HEK293 (cell line): ENCODE measurements around the gene TAS2R42.

ENCODE experiments used
- AEBP2 ChIP-seq: fragments of 450-650 bp; formaldehyde crosslinking; IDR thresholded peaks from 2 replicates; pipeline ENCODE4 v1.5.1; 2016; ENCODE audit warnings: missing biosample characterization, missing genetic modification characterization, borderline replicate concordance
- BCL11B ChIP-seq: fragments of 450-650 bp; formaldehyde crosslinking; IDR thresholded peaks from 2 replicates; pipeline ENCODE4 v1.5.1; 2016; ENCODE audit warnings: low read depth, missing biosample characterization, missing genetic modification characterization
- EGR2 ChIP-seq: fragments of 450-650 bp; formaldehyde crosslinking; IDR thresholded peaks from 2 replicates; pipeline ENCODE4 v1.5.1; 2016; ENCODE audit warnings: low read depth, missing biosample characterization, missing genetic modification characterization
- GFI1B ChIP-seq: fragments of 450-650 bp; formaldehyde crosslinking; IDR thresholded peaks from 2 replicates; pipeline ENCODE4 v1.5.1; 2016; ENCODE audit warnings: missing biosample characterization, missing genetic modification characterization
- HOXC10 ChIP-seq: sonication (generic); formaldehyde crosslinking; IDR thresholded peaks from 2 replicates; pipeline ENCODE4 v1.8.1; 2023; ENCODE audit warnings: mild to moderate bottlenecking, missing genetic modification reagents
- HOXD13 ChIP-seq: sonication (generic); formaldehyde crosslinking; IDR thresholded peaks from 2 replicates; pipeline ENCODE4 v1.8.0; 2022; ENCODE audit warnings: missing genetic modification reagents, borderline replicate concordance
- MEIS1 ChIP-seq: sonication (generic); formaldehyde crosslinking; IDR thresholded peaks from 2 replicates; pipeline ENCODE4 v1.8.1; 2022; ENCODE audit warnings: missing genetic modification reagents, mild to moderate bottlenecking, borderline replicate concordance
- MYNN ChIP-seq: fragments of 450-650 bp; formaldehyde crosslinking; IDR thresholded peaks from 2 replicates; pipeline ENCODE4 v1.5.1; 2016; ENCODE audit warnings: missing biosample characterization, missing genetic modification characterization, borderline replicate concordance
- OSR2 ChIP-seq: fragments of 450-650 bp; formaldehyde crosslinking; IDR thresholded peaks from 2 replicates; pipeline ENCODE4 v1.5.1; 2016; ENCODE audit warnings: missing biosample characterization, missing genetic modification characterization
- ZBTB1 ChIP-seq: fragments of 450-650 bp; formaldehyde crosslinking; IDR thresholded peaks from 2 replicates; pipeline ENCODE4 v1.5.1; 2016; ENCODE audit warnings: missing biosample characterization, missing genetic modification characterization
- ZBTB21 ChIP-seq: fragments of 450-650 bp; formaldehyde crosslinking; IDR thresholded peaks from 2 replicates; pipeline ENCODE4 v1.5.1; 2017; ENCODE audit warnings: missing biosample characterization, missing genetic modification characterization
- ZBTB48 ChIP-seq: fragments of 450-650 bp; formaldehyde crosslinking; IDR thresholded peaks from 2 replicates; pipeline ENCODE4 v1.5.1; 2016; ENCODE audit warnings: missing biosample characterization, missing genetic modification characterization
- ZNF148 ChIP-seq: fragments of 450-650 bp; formaldehyde crosslinking; IDR thresholded peaks from 2 replicates; pipeline ENCODE4 v1.5.0; 2017; ENCODE audit warnings: missing biosample characterization, missing genetic modification characterization, borderline replicate concordance
- ZNF302 ChIP-seq: fragments of 450-650 bp; formaldehyde crosslinking; IDR thresholded peaks from 2 replicates; pipeline ENCODE4 v1.5.1; 2016; ENCODE audit warnings: missing biosample characterization, missing genetic modification characterization, low read depth
- ZNF311 ChIP-seq: fragments of 450-650 bp; formaldehyde crosslinking; IDR thresholded peaks from 2 replicates; pipeline ENCODE4 v1.5.1; 2017; ENCODE audit warnings: missing biosample characterization, missing genetic modification characterization, borderline replicate concordance
- ZNF350 ChIP-seq: fragments of 450-650 bp; formaldehyde crosslinking; IDR thresholded peaks from 2 replicates; pipeline ENCODE4 v1.5.0; 2017; ENCODE audit warnings: missing biosample characterization, mild to moderate bottlenecking, missing genetic modification characterization
- ZNF555 ChIP-seq: fragments of 450-650 bp; formaldehyde crosslinking; conservative IDR thresholded peaks from 2 replicates; pipeline ENCODE4 v1.5.1; 2017; ENCODE audit warnings: missing biosample characterization, mild to moderate bottlenecking, missing genetic modification characterization, inconsistent platforms
- ZNF610 ChIP-seq: fragments of 450-650 bp; formaldehyde crosslinking; IDR thresholded peaks from 2 replicates; pipeline ENCODE4 v1.5.1; 2016; ENCODE audit warnings: missing biosample characterization, missing genetic modification characterization, borderline replicate concordance
- ZNF639 ChIP-seq: fragments of 450-650 bp; formaldehyde crosslinking; IDR thresholded peaks from 2 replicates; pipeline ENCODE4 v1.5.1; 2016; ENCODE audit warnings: missing biosample characterization, missing genetic modification characterization
- ZSCAN30 ChIP-seq: fragments of 450-650 bp; IDR thresholded peaks from 2 replicates; pipeline ENCODE4 v1.5.1; 2018; ENCODE audit warnings: missing biosample characterization, mild to moderate bottlenecking, missing genetic modification characterization, moderate library complexity
- ZSCAN4 ChIP-seq: fragments of 450-650 bp; formaldehyde crosslinking; IDR thresholded peaks from 2 replicates; pipeline ENCODE4 v1.5.1; 2017; ENCODE audit warnings: missing biosample characterization, missing genetic modification characterization
- ZXDB ChIP-seq: fragments of 450-650 bp; formaldehyde crosslinking; IDR thresholded peaks from 2 replicates; pipeline ENCODE4 v1.5.1; 2016; ENCODE audit warnings: missing biosample characterization, missing genetic modification characterization
- TF ChIP-seq, protein P1 (sequence below): fragments of 450-650 bp; formaldehyde crosslinking; IDR thresholded peaks from 2 replicates; pipeline ENCODE4 v1.5.1; 2016; ENCODE audit warnings: missing biosample characterization, missing genetic modification characterization
- TF ChIP-seq, protein P2 (sequence below): fragments of 450-650 bp; formaldehyde crosslinking; IDR thresholded peaks from 2 replicates; pipeline ENCODE4 v1.5.1; 2016; ENCODE audit warnings: missing biosample characterization, missing genetic modification characterization
- TF ChIP-seq, protein P3 (sequence below): fragments of 450-650 bp; formaldehyde crosslinking; IDR thresholded peaks from 2 replicates; pipeline ENCODE4 v1.5.1; 2016; ENCODE audit warnings: missing biosample characterization, missing genetic modification characterization

TAS2R42 gene

GRCh38 chr12:11183011-11183410 is 3.7 kb downstream of the TAS2R42 start (continued):
- no peak for TF ChIP-seq ZSCAN4 (tag by site-specific recombination)
- TF ChIP-seq ZNF302 (tag by site-specific recombination) = peak; percentile 36; the same call in 1 of the 2 replicates
- TF ChIP-seq AEBP2 = no peak
- no peak for TF ChIP-seq ZNF639 (tag by site-specific recombination)
- TF ChIP-seq ZSCAN30 (tag by site-specific recombination) = no peak
- TF ChIP-seq HOXD13 (CRISPR knock-in tag) = no peak
- TF ChIP-seq EGR2 (tag by site-specific recombination) = no peak
- TF ChIP-seq ZBTB48 (tag by site-specific recombination) = no peak
- TF ChIP-seq HOXC10 (CRISPR knock-in tag) = no peak
- no peak for TF ChIP-seq ZNF555 (tag by site-specific recombination)
- TF ChIP-seq MEIS1 (CRISPR knock-in tag) = no peak
- TF ChIP-seq, protein P1, sequence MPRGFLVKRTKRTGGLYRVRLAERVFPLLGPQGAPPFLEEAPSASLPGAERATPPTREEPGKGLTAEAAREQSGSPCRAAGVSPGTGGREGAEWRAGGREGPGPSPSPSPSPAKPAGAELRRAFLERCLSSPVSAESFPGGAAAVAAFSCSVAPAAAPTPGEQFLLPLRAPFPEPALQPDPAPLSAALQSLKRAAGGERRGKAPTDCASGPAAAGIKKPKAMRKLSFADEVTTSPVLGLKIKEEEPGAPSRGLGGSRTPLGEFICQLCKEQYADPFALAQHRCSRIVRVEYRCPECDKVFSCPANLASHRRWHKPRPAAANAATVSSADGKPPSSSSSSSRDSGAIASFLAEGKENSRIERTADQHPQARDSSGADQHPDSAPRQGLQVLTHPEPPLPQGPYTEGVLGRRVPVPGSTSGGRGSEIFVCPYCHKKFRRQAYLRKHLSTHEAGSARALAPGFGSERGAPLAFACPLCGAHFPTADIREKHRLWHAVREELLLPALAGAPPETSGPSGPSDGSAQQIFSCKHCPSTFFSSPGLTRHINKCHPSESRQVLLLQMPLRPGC (tag by site-specific recombination) = no peak
- peak; percentile 56 for TF ChIP-seq ZXDB
- peak; percentile 54; the same call in 1 of the 2 replicates for TF ChIP-seq OSR2 (tag by site-specific recombination)
- TF ChIP-seq ZNF148 (tag by site-specific recombination) = peak; percentile 82; the same call in 1 of the 2 replicates
- TF ChIP-seq, protein P2, sequence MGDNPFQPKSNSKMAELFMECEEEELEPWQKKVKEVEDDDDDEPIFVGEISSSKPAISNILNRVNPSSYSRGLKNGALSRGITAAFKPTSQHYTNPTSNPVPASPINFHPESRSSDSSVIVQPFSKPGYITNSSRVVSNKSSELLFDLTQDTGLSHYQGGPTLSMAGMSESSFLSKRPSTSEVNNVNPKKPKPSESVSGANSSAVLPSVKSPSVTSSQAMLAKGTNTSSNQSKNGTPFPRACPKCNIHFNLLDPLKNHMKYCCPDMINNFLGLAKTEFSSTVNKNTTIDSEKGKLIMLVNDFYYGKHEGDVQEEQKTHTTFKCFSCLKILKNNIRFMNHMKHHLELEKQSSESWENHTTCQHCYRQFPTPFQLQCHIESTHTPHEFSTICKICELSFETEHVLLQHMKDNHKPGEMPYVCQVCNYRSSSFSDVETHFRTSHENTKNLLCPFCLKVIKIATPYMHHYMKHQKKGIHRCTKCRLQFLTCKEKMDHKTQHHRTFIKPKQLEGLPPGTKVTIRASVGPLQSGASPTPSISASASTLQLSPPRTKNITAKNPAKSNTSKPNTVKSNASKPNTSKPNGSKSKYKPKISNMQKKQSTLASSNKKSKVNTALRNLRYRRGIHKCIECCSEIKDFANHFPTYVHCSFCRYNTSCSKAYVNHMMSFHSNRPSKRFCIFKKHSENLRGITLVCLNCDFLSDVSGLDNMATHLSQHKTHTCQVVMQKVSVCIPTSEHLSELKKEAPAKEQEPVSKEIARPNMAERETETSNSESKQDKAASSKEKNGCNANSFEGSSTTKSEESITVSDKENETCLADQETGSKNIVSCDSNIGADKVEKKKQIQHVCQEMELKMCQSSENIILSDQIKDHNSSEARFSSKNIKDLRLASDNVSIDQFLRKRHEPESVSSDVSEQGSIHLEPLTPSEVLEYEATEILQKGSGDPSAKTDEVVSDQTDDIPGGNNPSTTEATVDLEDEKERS (tag by site-specific recombination) = no peak
- TF ChIP-seq ZBTB21 (tag by site-specific recombination) = 0 out of 2 replicates have a peak, but pooled peaks have one; percentile 16
- TF ChIP-seq ZNF350 (tag by site-specific recombination) = no peak
- TF ChIP-seq BCL11B (tag by site-specific recombination) = no peak
- no peak for TF ChIP-seq ZNF311 (tag by site-specific recombination)
- TF ChIP-seq ZBTB1 (tag by site-specific recombination) = no peak
- 0 out of 2 replicates have a peak, but pooled peaks have one; percentile 51 for TF ChIP-seq GFI1B (tag by site-specific recombination)
- TF ChIP-seq, protein P3, sequence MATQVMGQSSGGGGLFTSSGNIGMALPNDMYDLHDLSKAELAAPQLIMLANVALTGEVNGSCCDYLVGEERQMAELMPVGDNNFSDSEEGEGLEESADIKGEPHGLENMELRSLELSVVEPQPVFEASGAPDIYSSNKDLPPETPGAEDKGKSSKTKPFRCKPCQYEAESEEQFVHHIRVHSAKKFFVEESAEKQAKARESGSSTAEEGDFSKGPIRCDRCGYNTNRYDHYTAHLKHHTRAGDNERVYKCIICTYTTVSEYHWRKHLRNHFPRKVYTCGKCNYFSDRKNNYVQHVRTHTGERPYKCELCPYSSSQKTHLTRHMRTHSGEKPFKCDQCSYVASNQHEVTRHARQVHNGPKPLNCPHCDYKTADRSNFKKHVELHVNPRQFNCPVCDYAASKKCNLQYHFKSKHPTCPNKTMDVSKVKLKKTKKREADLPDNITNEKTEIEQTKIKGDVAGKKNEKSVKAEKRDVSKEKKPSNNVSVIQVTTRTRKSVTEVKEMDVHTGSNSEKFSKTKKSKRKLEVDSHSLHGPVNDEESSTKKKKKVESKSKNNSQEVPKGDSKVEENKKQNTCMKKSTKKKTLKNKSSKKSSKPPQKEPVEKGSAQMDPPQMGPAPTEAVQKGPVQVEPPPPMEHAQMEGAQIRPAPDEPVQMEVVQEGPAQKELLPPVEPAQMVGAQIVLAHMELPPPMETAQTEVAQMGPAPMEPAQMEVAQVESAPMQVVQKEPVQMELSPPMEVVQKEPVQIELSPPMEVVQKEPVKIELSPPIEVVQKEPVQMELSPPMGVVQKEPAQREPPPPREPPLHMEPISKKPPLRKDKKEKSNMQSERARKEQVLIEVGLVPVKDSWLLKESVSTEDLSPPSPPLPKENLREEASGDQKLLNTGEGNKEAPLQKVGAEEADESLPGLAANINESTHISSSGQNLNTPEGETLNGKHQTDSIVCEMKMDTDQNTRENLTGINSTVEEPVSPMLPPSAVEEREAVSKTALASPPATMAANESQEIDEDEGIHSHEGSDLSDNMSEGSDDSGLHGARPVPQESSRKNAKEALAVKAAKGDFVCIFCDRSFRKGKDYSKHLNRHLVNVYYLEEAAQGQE = no peak
- 0 out of 2 replicates have a peak, but pooled peaks have one; percentile 35 for TF ChIP-seq ZNF610
- TF ChIP-seq MYNN = no peak
